ENCODE measurements around the gene TNFSF15.

TNFSF15 gene

DNA sequence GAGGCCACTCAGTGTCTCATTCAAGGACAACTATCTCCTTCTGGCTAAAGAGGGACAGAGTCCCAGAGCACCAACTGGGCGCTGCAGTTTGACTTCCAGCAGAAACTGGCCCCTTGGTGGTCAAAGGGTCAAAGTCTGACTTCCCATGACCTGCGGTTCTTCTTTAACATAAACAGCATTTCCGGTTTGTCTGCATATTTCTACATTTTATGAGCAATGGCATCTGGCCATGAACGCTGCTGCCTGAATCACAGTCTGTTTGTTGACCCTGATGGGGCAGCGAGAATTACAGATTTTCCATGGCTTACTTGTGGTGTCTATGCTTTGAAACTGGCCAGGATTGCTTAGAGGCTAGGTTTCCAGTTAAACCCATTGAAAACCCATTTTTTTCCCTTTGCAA lies 1.3 kb downstream of the TNFSF15 start:
- Histone ChIP-seq H3K27me3 (ENCODE audit: insufficient read depth, low read depth, severe bottlenecking) (no peaks in the 10 kb centered on the region), H3K4me3 (ENCODE audit: low read depth, low read length) (no peak overlapping the region), H3K9me3 (ENCODE audit: severe bottlenecking) (no peaks in the 10 kb centered on the region), H3K36me3 (no peaks in the 10 kb centered on the region), H3K27ac (no peak overlapping the region)
- TF ChIP-seq CTCF (IDR thresholded peaks at IDR 0.05; ENCODE audit: low read depth, low read length): no peak
- no peak for DNase-seq

DNA sequence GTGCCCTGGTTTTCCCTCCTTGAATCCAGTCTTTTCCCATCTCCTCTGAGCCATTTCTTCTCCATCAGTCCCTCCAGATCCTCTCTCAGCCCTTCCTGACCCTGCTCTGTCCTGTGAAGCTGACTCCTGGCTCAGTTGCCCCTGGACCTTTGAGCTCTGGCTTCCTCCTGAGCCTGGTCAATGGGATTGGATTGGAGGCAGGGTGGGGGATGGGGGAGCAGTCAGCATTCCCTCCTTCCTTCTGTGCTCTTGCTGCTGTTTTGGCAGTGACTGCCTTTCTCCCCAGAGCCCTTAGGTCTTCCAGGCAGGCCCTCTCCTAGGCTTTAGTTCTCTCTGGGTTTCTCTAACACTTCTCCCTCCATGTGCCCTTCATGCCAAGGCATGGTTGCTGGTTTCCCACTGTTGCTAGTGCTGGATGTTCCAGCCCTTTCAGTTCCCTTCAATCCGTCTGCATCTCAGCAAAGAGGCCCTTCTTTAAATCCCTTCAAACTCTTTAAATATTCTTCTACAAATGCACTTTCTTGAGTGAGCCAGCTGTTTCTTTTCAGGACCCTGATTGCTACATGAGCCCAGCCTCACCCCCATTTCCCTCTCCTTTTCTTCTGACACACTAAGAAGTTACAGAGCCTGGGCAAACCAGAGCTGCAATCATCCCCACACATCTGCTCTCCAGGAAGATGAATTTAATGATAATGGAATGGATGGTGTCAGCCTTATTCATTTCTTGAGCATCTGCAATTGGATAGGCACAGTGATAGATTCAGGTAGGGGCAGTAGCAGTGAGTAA lies 2.2 kb downstream of the TNFSF15 start:
- no peak overlapping the region for H3K27ac ChIP-seq
- DNase-seq: no peak

GRCh38 chr9:114799925-114800324 lies 5.9 kb downstream of the TNFSF15 start:
- Histone ChIP-seq H3K27me3 (ENCODE audit: insufficient read depth, low read depth, severe bottlenecking) (no peaks in the 10 kb centered on the region), H3K4me3 (ENCODE audit: low read depth, low read length) (no peak overlapping the region), H3K27ac (no peak overlapping the region), H3K9me3 (ENCODE audit: severe bottlenecking) (no peaks in the 10 kb centered on the region), H3K36me3 (no peaks in the 10 kb centered on the region)
- TF ChIP-seq CTCF (IDR thresholded peaks at IDR 0.05; ENCODE audit: low read depth, low read length): no peak
- peak; percentile 84 for DNase-seq

More for the DNA sequence above, 2.2 kb downstream of the TNFSF15 start:
- no peaks in the 10 kb centered on the region for H3K27me3 ChIP-seq (ENCODE audit: insufficient read depth, low read depth, severe bottlenecking)
- TF ChIP-seq CTCF (IDR thresholded peaks at IDR 0.05; ENCODE audit: low read depth, low read length): no peak
- no peaks in the 10 kb centered on the region for H3K9me3 ChIP-seq (ENCODE audit: severe bottlenecking)
- no peaks in the 10 kb centered on the region for H3K36me3 ChIP-seq
- no peak overlapping the region for H3K4me3 ChIP-seq (ENCODE audit: low read depth, low read length)

GRCh38 chr9:114799441-114799840 lies 6.4 kb downstream of the TNFSF15 start:
- Histone ChIP-seq H3K9me3 (ENCODE audit: severe bottlenecking) (no peaks in the 10 kb centered on the region), H3K27ac (no peak overlapping the region), H3K4me3 (ENCODE audit: low read depth, low read length) (no peak overlapping the region), H3K36me3 (no peaks in the 10 kb centered on the region), H3K27me3 (ENCODE audit: insufficient read depth, low read depth, severe bottlenecking) (no peaks in the 10 kb centered on the region)
- TF ChIP-seq CTCF (IDR thresholded peaks at IDR 0.05; ENCODE audit: low read depth, low read length): no peak
- peak; percentile 43 for DNase-seq

GRCh38 chr9:114798780-114799427 lies 6.9 kb downstream of the TNFSF15 start:
- Histone ChIP-seq H3K36me3 (no peaks in the 10 kb centered on the region), H3K27ac (no peak overlapping the region), H3K27me3 (ENCODE audit: insufficient read depth, low read depth, severe bottlenecking) (no peaks in the 10 kb centered on the region), H3K9me3 (ENCODE audit: severe bottlenecking) (no peaks in the 10 kb centered on the region), H3K4me3 (ENCODE audit: low read depth, low read length) (no peak overlapping the region)
- DNase-seq: no peak
- no peak for TF ChIP-seq CTCF (IDR thresholded peaks at IDR 0.05; ENCODE audit: low read depth, low read length)

Measured in WERI-Rb-1 (cell line).